HG02884 (cell line): ENCODE data around the gene NCAM2.
"Not testable (repeated sequence)": the region's sequence is repeated elsewhere in the genome, so short reads cannot be mapped to it uniquely, and the experiment has no call there.

Source experiments
- ATAC-seq: cut with Tn5 transposase; IDR thresholded peaks from one replicate; pipeline ENCODE4 v1.9.1; 2021; ENCODE audit warnings: mild to moderate bottlenecking, moderate library complexity; ENCODE audit not compliant: unreplicated experiment

NCAM2 gene

GRCh38 chr21:21291883-21292569 lies 293.8 kb downstream of the NCAM2 start:
- ATAC-seq = no peak

DNA sequence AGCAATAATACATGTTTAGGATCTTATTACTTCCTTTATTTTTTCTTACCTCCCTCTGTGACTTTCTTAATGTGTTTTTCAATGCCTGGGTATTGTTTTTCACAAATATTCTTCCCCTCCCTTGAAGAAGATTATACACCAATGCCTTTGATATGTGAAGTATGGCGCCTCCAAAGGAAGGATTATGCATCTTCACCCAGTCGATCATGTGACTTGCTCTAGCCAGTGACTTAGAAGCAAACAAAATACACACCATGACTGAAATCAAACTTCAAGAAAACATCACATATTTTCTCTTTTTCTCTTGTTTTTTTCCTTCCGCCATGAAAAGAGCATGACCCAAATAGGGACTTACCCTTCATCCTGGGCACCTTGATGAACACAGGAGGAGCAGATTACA lies 297.1 kb downstream of the NCAM2 start:
- ATAC-seq = no peak

DNA sequence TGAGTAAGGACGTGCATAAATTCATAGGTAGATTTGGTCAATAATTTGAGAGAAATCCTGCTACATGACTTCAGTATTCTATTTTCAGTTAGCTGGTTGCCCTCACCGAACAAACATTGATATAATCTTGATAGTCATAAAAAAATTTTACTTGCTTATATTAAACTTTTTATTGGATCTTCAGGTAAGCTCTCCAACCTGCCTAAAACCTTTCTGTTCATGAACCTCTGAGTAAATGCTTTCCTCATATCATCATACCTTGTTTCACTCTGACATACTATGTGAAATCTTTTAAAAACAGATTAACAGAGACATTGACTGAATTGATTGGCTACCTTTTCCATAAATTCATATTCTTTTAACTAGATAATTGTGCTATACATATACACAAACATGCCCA lies 299.0 kb downstream of the NCAM2 start:
- ATAC-seq = no peak

GRCh38 chr21:21301013-21301412 lies 302.8 kb downstream of the NCAM2 start:
- ATAC-seq = no peak

DNA sequence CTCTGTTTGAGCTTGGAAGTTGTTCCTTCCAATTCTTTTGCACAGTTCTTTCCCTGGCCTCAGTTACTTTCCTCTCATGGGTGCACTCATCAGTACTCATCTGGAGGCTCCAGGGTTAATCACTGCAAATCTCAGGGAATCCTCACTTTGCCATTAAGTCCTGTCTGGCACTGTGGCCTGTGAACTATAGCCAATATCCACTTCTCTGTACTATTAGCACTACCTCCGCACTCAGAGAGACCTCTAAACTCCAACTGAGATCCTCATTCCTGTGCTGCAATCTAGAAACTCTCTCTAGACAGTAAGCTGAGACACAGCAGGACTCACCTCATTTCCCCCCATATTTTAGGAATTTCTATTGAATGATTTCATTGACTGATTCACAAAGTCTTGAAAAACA lies 311.3 kb downstream of the NCAM2 start:
- ATAC-seq = no peak

GRCh38 chr21:21324297-21324696 lies 326.1 kb downstream of the NCAM2 start:
- no peak for ATAC-seq

- no peak for ATAC-seq
Observed at GRCh38 chr21:21332492-21332891, 334.3 kb downstream of the NCAM2 start.

GRCh38 chr21:21341041-21341440 lies 342.8 kb downstream of the NCAM2 start:
- ATAC-seq = no peak

GRCh38 chr21:21345296-21345695 lies 347.1 kb downstream of the NCAM2 start:
- no peak for ATAC-seq

- no peak for ATAC-seq
Observed at GRCh38 chr21:21345872-21346271, 347.7 kb downstream of the NCAM2 start.

- ATAC-seq = no peak
Observed at GRCh38 chr21:21366277-21366676, 368.1 kb downstream of the NCAM2 start.

DNA sequence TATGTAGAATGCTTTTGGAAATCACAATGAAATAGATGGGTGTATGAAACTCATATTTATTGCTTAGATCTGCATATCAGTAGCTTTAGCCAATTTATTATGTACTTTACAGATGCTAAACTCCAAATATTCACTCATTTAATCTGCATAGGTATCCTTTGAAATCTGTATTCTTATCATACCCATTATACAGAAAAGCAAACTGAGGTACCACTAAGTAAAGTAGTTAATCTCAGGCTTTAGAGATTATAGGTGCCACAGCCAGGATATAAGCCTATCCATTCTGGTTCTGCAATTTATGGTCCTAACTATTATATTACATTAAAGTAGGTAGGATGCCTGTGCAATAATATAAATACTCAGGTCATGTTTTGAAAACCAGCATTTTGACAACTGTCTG lies 369.4 kb downstream of the NCAM2 start:
- ATAC-seq = no peak

- ATAC-seq = no peak
Observed at GRCh38 chr21:21373969-21374368, 375.8 kb downstream of the NCAM2 start.

DNA sequence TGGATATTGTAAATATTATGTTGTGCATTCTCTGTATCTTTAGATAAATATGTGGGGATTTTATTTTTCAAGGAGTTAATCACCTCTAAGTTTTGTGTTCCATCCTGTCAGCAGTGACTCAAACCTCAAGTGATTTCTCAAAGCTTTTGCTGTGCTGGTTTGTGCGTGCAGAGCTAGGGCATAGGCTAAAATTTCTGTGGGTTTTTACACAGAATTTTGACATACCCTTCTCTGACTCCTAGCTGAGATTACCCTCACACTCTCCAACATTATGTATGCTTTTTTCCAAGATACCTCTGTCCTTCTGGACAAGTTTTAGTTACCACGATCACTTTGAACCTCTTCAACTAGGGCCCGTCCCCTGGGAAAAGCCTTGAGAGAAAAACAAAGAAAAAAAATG lies 384.9 kb downstream of the NCAM2 start:
- ATAC-seq = no peak

- no peak for ATAC-seq
Observed at GRCh38 chr21:21384977-21385376, 386.8 kb downstream of the NCAM2 start.

- ATAC-seq = no peak
Observed at GRCh38 chr21:21385404-21385803, 387.2 kb downstream of the NCAM2 start.

GRCh38 chr21:21387916-21388315 lies 389.7 kb downstream of the NCAM2 start:
- ATAC-seq = no peak

DNA sequence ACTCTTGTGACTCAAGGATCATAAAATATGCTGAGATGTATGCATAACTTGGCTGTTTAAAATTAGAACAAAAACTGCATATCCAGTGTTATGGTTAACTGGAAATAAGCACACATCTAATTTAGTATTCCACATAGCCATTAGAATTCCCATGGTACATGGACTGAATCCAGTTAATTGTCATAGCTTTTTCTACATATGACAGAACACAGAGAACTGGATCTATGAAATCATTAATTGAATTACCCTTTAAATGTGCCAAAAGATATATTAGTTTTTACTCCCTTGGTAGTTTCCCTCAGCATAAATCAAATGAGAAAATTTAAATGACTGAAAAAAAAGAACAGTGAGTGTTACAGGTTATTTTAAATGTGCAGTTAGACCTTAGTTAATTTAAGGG lies 395.9 kb downstream of the NCAM2 start:
- ATAC-seq = no peak

DNA sequence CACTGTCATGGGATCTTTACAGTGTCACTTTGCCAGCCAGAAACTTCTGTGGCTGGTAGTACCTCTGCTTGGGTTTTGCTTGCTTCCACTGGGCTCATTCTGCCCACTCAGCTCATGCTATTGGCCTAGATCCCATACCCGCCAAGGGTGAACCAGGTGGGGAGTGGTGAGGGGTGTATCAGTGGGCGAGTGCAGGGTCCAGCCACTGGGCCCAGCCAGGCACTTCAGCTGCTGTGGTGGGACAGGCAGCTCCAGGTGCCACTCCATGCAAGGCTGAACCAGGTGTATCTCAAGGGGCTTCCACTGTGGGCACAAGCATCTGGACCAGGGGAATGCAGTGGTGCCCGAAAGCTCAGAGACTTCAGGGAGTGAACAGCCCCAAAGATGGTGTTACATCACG lies 398.2 kb downstream of the NCAM2 start:
- ATAC-seq = no peak

- no peak for ATAC-seq
Observed at GRCh38 chr21:21397464-21397863, 399.3 kb downstream of the NCAM2 start.

DNA sequence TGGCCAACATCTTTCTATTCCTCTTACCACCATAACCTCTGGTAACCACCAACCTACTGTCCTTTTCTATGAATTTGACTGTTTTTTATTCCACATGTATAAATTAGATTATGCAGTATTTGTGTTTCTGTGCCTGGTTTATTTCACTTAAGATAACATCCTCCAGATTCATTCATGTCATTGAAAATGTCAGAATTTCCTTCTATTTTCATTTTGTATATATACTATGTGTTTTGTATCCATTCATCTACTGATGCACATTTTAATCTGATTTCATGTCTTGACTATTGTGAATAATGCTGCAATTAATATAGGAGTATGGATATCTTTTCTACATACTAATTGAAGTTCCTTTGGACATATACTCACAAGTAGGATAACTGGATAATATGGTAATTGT lies 403.2 kb downstream of the NCAM2 start:
- no peak for ATAC-seq

DNA sequence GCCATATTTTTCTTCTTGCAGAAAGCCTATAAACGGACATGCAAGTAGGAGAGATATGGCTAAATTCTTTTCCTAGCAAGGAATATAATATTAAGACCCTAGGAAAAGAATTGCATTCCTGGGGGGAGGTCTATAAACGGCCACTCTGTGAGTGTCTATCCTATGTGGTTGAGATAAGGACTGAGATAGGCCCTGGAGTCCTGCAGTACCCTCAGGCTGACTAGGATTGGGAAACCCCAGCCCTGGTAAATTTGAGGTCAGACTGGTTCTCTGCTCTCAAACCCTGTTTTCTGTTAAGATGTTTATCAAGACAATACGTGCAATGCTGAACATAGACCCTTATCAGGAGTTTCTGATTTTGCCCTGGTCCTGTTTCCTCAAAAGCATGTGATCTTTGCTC lies 404.0 kb downstream of the NCAM2 start:
- ATAC-seq = not testable (repeated sequence)

DNA sequence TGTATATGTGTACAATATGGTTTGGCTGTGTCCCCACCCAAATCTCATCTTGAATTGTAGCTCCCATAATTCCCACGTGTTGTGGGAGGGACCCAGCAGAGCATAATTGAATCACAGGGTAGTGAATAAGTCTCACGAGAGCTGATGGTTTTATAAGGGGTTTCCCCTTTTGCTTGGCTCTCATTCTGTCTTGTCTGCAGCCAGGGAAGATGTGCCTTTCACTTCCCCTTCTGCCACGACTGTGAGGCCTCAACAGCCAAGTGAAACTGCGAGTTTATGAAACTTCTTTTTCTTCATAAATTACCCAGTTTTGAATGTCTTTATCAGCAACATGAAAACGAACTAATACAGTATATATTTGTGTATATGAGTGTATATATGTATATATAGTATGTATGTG lies 406.1 kb downstream of the NCAM2 start:
- ATAC-seq = not testable (repeated sequence)
